Measurements from ENCODE around the gene FUBP1. TPM values are rescaled to one million over a fixed set of nuclear protein-coding genes. Genes with fewer than 3 reads are reported as not detected.

Gene FUBP1
- total RNA-seq, 6 experiments from 2014 or later, result 94.7 to 125 (median 119) TPM

- TF ChIP-seq, protein P1, sequence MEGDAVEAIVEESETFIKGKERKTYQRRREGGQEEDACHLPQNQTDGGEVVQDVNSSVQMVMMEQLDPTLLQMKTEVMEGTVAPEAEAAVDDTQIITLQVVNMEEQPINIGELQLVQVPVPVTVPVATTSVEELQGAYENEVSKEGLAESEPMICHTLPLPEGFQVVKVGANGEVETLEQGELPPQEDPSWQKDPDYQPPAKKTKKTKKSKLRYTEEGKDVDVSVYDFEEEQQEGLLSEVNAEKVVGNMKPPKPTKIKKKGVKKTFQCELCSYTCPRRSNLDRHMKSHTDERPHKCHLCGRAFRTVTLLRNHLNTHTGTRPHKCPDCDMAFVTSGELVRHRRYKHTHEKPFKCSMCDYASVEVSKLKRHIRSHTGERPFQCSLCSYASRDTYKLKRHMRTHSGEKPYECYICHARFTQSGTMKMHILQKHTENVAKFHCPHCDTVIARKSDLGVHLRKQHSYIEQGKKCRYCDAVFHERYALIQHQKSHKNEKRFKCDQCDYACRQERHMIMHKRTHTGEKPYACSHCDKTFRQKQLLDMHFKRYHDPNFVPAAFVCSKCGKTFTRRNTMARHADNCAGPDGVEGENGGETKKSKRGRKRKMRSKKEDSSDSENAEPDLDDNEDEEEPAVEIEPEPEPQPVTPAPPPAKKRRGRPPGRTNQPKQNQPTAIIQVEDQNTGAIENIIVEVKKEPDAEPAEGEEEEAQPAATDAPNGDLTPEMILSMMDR (IDR thresholded peaks at IDR 0.05), result no peak
- H3K27me3 Mint-ChIP-seq (ENCODE audit: insufficient read depth), result no peaks in the 10 kb centered on the region
- H3K36me3 Mint-ChIP-seq (ENCODE audit: low read depth), result peaks cover 11% of the 10 kb centered on the region
- H3K4me1 Mint-ChIP-seq (ENCODE audit: low read depth), result peaks cover 25% of the 10 kb centered on the region
- no peaks in the 10 kb centered on the region for H3K9me3 Mint-ChIP-seq
- no peak for DNase-seq
- no peak overlapping the region for H3K4me3 Mint-ChIP-seq
- H3K27ac Mint-ChIP-seq, result no peak overlapping the region
These were observed 17.9 kb upstream of the FUBP1 start for GRCh38 chr1:77996734-77997133.

DNA sequence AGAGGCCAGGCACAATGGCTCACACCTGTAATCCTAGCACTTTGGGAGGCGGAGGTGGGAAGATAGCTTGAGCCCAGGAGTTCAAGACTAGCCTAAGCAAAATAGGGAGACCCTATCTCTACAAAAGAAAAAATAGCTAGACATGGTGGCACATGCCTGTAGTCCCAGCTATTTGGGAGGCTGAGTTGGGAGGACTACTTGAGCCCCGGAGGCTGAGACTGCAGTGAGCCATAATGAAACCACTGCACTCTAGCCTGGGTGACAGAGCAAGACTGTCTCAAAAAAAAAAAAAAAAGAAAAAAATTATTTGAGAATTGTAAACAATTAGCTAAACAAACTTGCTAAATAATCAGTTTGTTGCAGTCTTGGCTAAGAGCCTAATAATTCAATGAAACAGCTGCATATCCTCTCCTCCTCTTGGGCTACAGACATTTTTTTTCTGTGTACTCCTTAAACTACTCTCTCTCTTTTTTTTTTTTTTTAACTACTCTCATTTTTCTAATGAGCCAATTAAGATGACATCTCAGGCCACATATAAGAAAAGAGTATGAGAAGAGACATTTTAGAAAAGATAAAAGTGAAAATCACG lies 15.3 kb upstream of the FUBP1 start:
- TF ChIP-seq, protein P1 (IDR thresholded peaks at IDR 0.05), result no peak
- Mint-ChIP-seq H3K9me3 (no peaks in the 10 kb centered on the region), H3K4me3 (no peak overlapping the region), H3K4me1 (ENCODE audit: low read depth) (peaks cover 28% of the 10 kb centered on the region), H3K27ac (no peak overlapping the region), H3K36me3 (ENCODE audit: low read depth) (peaks cover 29% of the 10 kb centered on the region), H3K27me3 (ENCODE audit: insufficient read depth) (no peaks in the 10 kb centered on the region)
- DNase-seq, result no peak

- Mint-ChIP-seq H3K27ac (no peak overlapping the region), H3K9me3 (no peaks in the 10 kb centered on the region), H3K4me1 (ENCODE audit: low read depth) (peaks cover 42% of the 10 kb centered on the region), H3K27me3 (ENCODE audit: insufficient read depth) (no peaks in the 10 kb centered on the region), H3K36me3 (ENCODE audit: low read depth) (peaks cover 24% of the 10 kb centered on the region), H3K4me3 (no peak overlapping the region)
- no peak for DNase-seq
- TF ChIP-seq, protein P1 (IDR thresholded peaks at IDR 0.05), result no peak
These were observed 12.8 kb upstream of the FUBP1 start for GRCh38 chr1:77991638-77992037.

DNA sequence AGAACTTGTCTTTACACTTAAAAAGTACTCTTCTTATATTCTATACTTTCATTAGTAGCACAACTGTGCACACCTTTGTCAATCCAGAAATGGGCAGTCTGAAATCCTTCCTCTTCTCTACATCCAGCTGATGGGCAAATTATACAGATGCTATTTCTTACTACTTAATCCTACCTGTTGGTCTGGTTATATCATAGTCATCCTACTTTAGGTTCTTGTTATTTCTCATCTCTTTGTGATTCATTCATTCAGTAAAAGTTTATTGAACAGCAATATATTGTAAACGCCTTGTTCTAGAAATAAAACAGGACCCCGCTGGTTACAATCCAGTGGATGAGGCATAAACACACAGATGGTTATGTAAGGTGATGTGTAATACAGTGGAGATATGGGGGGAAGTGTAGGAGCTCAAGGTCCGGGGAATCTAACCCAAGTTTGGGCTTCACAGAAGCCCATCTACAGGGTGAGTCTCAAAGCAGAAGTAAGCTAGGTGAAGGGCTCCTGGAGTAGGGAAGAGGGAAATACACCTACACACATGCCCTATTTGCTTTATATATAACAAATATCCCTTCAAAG lies 11.8 kb upstream of the FUBP1 start:
- H3K9me3 Mint-ChIP-seq, result no peaks in the 10 kb centered on the region
- peaks cover 51% of the 10 kb centered on the region for H3K4me1 Mint-ChIP-seq (ENCODE audit: low read depth)
- TF ChIP-seq, protein P1 (IDR thresholded peaks at IDR 0.05), result no peak

GRCh38 chr1:77989744-77990143 lies 10.9 kb upstream of the FUBP1 start:
- TF ChIP-seq, protein P1 (IDR thresholded peaks at IDR 0.05), result no peak
- Mint-ChIP-seq H3K9me3 (no peaks in the 10 kb centered on the region), H3K36me3 (ENCODE audit: low read depth) (peaks cover 24% of the 10 kb centered on the region), H3K4me1 (ENCODE audit: low read depth) (peaks cover 60% of the 10 kb centered on the region), H3K27me3 (ENCODE audit: insufficient read depth) (no peaks in the 10 kb centered on the region), H3K27ac (no peak overlapping the region), H3K4me3 (no peak overlapping the region)
- DNase-seq, result no peak

More for the DNA sequence above, 11.8 kb upstream of the FUBP1 start:
- H3K27ac Mint-ChIP-seq, result no peak overlapping the region
- H3K36me3 Mint-ChIP-seq (ENCODE audit: low read depth), result peaks cover 24% of the 10 kb centered on the region
- no peak for DNase-seq
- H3K27me3 Mint-ChIP-seq (ENCODE audit: insufficient read depth), result no peaks in the 10 kb centered on the region
- H3K4me3 Mint-ChIP-seq, result no peak overlapping the region

Data from HFFc6 (cell line).